Stimulated activated CD4-positive, alpha-beta T cell treated with anti-CD3 and anti-CD28 coated beads, TNF-alpha, amount 100 ng/mL, for 48 hours (primary cell): Measurements from ENCODE around the gene CPXM1.

Experiments used
- DNase-seq, 3 donors: peaks; one replicate each; pipeline ENCODE4 v3.0.0-alpha.2; 2020; ENCODE audit warnings: low read depth in 3 of 3

Gene CPXM1

GRCh38 chr20:2763186-2763585 lies 37.2 kb downstream of the CPXM1 start:
- DNase-seq, result no peak

- DNase-seq, result no peak
These were observed 37.8 kb downstream of the CPXM1 start for GRCh38 chr20:2762578-2763131.

- DNase-seq, result no peak
These were observed 38.5 kb downstream of the CPXM1 start for GRCh38 chr20:2761885-2762284.

- no peak for DNase-seq
These were observed 39.5 kb downstream of the CPXM1 start for GRCh38 chr20:2760952-2761305.

- no peak for DNase-seq
These were observed 40.0 kb downstream of the CPXM1 start for GRCh38 chr20:2760297-2760951.

- DNase-seq, result no peak
These were observed 40.7 kb downstream of the CPXM1 start for GRCh38 chr20:2759603-2760296.

GRCh38 chr20:2759143-2759542 lies 41.3 kb downstream of the CPXM1 start:
- no peak for DNase-seq

- DNase-seq, result no peak
These were observed 42.5 kb downstream of the CPXM1 start for GRCh38 chr20:2757969-2758368.

GRCh38 chr20:2757001-2757400 lies 43.4 kb downstream of the CPXM1 start:
- no peak for DNase-seq

GRCh38 chr20:2756056-2756611 lies 44.3 kb downstream of the CPXM1 start:
- no peak for DNase-seq

GRCh38 chr20:2755451-2756055 lies 44.9 kb downstream of the CPXM1 start:
- DNase-seq, result no peak

- DNase-seq, result no peak
These were observed 46.0 kb downstream of the CPXM1 start for GRCh38 chr20:2754424-2754823.

GRCh38 chr20:2753461-2754040 lies 46.9 kb downstream of the CPXM1 start:
- no peak for DNase-seq

- no peak for DNase-seq
These were observed 47.6 kb downstream of the CPXM1 start for GRCh38 chr20:2752567-2753460.

GRCh38 chr20:2751878-2752566 lies 48.4 kb downstream of the CPXM1 start:
- no peak for DNase-seq

GRCh38 chr20:2751347-2751877 lies 49.0 kb downstream of the CPXM1 start:
- DNase-seq, result no peak

GRCh38 chr20:2750491-2751251 lies 49.8 kb downstream of the CPXM1 start:
- DNase-seq, result no peak

- DNase-seq, result no peak
These were observed 50.4 kb downstream of the CPXM1 start for GRCh38 chr20:2749951-2750490.

GRCh38 chr20:2749343-2749950 lies 51.0 kb downstream of the CPXM1 start:
- no peak for DNase-seq
